ENCODE measurements around the gene TMEM163. TPM values are rescaled to one million over a fixed set of nuclear protein-coding genes. Genes with fewer than 3 reads are reported as not detected.

The TMEM163 gene
- total RNA-seq, 1 experiment from 2014 or later = 0.94 TPM

DNA sequence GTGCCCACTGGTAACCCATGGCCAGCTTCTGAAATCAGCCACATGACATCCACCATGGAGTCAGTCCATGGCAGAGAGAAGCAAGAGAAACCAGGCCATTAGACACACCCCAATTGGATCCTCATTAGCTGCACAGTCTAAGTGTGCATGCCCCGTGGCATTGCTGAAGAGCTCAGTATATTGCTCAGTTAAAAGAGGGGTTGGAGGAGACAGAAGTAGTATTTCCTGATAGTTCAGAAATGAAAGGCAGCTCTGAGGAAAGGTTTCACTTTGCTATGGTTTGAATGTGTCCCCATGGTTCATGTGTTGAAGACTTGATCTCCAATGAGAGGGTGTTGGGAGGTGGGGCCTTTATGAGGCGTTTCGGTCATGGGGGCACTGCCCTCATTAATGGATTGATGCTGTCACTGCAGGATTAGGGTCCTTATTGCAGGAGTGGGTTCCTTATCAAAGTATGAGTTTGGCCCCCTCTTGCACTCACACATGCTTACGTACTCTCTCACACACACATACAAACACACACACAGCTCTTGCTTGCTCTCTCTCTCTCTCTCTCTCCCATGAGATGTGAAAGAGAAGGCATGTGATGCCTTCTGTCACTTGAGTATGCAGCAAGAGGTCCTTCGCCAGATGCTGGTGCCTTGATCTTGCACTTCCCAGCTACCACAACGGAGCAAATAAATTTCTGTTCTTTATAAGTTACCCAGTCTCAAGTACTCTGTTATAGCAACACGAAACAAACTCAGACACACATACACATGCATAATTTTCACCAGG lies 58.0 kb downstream of the TMEM163 start (continued):
- TF ChIP-seq, protein P1, sequence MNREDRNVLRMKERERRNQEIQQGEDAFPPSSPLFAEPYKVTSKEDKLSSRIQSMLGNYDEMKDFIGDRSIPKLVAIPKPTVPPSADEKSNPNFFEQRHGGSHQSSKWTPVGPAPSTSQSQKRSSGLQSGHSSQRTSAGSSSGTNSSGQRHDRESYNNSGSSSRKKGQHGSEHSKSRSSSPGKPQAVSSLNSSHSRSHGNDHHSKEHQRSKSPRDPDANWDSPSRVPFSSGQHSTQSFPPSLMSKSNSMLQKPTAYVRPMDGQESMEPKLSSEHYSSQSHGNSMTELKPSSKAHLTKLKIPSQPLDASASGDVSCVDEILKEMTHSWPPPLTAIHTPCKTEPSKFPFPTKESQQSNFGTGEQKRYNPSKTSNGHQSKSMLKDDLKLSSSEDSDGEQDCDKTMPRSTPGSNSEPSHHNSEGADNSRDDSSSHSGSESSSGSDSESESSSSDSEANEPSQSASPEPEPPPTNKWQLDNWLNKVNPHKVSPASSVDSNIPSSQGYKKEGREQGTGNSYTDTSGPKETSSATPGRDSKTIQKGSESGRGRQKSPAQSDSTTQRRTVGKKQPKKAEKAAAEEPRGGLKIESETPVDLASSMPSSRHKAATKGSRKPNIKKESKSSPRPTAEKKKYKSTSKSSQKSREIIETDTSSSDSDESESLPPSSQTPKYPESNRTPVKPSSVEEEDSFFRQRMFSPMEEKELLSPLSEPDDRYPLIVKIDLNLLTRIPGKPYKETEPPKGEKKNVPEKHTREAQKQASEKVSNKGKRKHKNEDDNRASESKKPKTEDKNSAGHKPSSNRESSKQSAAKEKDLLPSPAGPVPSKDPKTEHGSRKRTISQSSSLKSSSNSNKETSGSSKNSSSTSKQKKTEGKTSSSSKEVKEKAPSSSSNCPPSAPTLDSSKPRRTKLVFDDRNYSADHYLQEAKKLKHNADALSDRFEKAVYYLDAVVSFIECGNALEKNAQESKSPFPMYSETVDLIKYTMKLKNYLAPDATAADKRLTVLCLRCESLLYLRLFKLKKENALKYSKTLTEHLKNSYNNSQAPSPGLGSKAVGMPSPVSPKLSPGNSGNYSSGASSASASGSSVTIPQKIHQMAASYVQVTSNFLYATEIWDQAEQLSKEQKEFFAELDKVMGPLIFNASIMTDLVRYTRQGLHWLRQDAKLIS (CRISPR knock-in tag; IDR thresholded peaks at IDR 0.05; ENCODE audit: borderline replicate concordance) = no peak
- TF ChIP-seq, protein P2, sequence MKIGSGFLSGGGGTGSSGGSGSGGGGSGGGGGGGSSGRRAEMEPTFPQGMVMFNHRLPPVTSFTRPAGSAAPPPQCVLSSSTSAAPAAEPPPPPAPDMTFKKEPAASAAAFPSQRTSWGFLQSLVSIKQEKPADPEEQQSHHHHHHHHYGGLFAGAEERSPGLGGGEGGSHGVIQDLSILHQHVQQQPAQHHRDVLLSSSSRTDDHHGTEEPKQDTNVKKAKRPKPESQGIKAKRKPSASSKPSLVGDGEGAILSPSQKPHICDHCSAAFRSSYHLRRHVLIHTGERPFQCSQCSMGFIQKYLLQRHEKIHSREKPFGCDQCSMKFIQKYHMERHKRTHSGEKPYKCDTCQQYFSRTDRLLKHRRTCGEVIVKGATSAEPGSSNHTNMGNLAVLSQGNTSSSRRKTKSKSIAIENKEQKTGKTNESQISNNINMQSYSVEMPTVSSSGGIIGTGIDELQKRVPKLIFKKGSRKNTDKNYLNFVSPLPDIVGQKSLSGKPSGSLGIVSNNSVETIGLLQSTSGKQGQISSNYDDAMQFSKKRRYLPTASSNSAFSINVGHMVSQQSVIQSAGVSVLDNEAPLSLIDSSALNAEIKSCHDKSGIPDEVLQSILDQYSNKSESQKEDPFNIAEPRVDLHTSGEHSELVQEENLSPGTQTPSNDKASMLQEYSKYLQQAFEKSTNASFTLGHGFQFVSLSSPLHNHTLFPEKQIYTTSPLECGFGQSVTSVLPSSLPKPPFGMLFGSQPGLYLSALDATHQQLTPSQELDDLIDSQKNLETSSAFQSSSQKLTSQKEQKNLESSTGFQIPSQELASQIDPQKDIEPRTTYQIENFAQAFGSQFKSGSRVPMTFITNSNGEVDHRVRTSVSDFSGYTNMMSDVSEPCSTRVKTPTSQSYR (CRISPR knock-in tag; IDR thresholded peaks at IDR 0.05) = no peak
- no peak for TF ChIP-seq GTF2I (CRISPR knock-in tag; conservative IDR thresholded peaks at IDR 0.05)
- TF ChIP-seq RELA (CRISPR knock-in tag; IDR thresholded peaks at IDR 0.05; ENCODE audit: borderline replicate concordance) = no peak
- TF ChIP-seq, protein P3, sequence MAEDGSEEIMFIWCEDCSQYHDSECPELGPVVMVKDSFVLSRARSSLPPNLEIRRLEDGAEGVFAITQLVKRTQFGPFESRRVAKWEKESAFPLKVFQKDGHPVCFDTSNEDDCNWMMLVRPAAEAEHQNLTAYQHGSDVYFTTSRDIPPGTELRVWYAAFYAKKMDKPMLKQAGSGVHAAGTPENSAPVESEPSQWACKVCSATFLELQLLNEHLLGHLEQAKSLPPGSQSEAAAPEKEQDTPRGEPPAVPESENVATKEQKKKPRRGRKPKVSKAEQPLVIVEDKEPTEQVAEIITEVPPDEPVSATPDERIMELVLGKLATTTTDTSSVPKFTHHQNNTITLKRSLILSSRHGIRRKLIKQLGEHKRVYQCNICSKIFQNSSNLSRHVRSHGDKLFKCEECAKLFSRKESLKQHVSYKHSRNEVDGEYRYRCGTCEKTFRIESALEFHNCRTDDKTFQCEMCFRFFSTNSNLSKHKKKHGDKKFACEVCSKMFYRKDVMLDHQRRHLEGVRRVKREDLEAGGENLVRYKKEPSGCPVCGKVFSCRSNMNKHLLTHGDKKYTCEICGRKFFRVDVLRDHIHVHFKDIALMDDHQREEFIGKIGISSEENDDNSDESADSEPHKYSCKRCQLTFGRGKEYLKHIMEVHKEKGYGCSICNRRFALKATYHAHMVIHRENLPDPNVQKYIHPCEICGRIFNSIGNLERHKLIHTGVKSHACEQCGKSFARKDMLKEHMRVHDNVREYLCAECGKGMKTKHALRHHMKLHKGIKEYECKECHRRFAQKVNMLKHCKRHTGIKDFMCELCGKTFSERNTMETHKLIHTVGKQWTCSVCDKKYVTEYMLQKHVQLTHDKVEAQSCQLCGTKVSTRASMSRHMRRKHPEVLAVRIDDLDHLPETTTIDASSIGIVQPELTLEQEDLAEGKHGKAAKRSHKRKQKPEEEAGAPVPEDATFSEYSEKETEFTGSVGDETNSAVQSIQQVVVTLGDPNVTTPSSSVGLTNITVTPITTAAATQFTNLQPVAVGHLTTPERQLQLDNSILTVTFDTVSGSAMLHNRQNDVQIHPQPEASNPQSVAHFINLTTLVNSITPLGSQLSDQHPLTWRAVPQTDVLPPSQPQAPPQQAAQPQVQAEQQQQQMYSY (CRISPR knock-in tag; IDR thresholded peaks at IDR 0.05) = no peak
- TF ChIP-seq ESRRA (CRISPR knock-in tag; IDR thresholded peaks at IDR 0.05; ENCODE audit: borderline replicate concordance) = no peak
- TF ChIP-seq, protein P4, sequence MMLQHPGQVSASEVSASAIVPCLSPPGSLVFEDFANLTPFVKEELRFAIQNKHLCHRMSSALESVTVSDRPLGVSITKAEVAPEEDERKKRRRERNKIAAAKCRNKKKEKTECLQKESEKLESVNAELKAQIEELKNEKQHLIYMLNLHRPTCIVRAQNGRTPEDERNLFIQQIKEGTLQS (CRISPR knock-in tag; conservative IDR thresholded peaks at IDR 0.05) = no peak
- TF ChIP-seq, protein P5, sequence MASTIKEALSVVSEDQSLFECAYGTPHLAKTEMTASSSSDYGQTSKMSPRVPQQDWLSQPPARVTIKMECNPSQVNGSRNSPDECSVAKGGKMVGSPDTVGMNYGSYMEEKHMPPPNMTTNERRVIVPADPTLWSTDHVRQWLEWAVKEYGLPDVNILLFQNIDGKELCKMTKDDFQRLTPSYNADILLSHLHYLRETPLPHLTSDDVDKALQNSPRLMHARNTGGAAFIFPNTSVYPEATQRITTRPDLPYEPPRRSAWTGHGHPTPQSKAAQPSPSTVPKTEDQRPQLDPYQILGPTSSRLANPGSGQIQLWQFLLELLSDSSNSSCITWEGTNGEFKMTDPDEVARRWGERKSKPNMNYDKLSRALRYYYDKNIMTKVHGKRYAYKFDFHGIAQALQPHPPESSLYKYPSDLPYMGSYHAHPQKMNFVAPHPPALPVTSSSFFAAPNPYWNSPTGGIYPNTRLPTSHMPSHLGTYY (CRISPR knock-in tag; IDR thresholded peaks at IDR 0.05) = no peak

DNA sequence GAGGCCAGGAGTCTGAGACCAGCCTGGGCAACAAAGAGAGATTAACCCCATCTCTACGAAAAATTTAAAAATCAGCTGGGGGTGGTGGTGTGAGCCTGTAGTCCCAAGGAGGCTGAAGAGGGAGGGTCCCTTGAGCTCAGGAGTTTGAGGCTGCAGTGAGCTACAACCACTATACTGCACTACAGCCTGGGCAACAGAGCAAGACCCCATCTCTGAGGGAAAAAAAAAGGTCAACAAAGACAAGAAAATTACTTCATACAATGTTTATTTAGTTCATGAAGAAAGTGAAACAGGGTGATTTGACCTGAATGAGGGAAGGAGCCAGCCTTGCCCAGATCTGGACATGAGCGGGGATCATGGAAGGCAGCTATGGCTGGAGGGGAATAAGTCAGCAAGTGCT lies 59.1 kb downstream of the TMEM163 start:
- Mint-ChIP-seq H3K4me1 (peaks cover 18% of the 10 kb centered on the region), H3K36me3 (peaks cover 14% of the 10 kb centered on the region), H3K4me3 (no peak overlapping the region), H3K27ac (no peak overlapping the region), H3K27me3 (ENCODE audit: low read depth) (no peaks in the 10 kb centered on the region), H3K9me3 (peaks cover 19% of the 10 kb centered on the region)
- DNase-seq (ENCODE audit: low spot score) (no peak), ATAC-seq (no peak)
- ChIA-PET POLR2A (no interaction called here), CTCF (interaction anchor here (1.4 kb wide), 1 partner anchor 190 kb away, joined by 3 read pairs; no protein-coding TSS in a partner anchor)
- TF ChIP-seq ZNF121 (CRISPR knock-in tag; IDR thresholded peaks at IDR 0.05) (peak; percentile 58; the same call in 1 of the 2 replicates), TP53 (CRISPR knock-in tag; IDR thresholded peaks at IDR 0.05) (no peak), GTF2I (CRISPR knock-in tag; conservative IDR thresholded peaks at IDR 0.05) (no peak)
- TF ChIP-seq, protein P6, sequence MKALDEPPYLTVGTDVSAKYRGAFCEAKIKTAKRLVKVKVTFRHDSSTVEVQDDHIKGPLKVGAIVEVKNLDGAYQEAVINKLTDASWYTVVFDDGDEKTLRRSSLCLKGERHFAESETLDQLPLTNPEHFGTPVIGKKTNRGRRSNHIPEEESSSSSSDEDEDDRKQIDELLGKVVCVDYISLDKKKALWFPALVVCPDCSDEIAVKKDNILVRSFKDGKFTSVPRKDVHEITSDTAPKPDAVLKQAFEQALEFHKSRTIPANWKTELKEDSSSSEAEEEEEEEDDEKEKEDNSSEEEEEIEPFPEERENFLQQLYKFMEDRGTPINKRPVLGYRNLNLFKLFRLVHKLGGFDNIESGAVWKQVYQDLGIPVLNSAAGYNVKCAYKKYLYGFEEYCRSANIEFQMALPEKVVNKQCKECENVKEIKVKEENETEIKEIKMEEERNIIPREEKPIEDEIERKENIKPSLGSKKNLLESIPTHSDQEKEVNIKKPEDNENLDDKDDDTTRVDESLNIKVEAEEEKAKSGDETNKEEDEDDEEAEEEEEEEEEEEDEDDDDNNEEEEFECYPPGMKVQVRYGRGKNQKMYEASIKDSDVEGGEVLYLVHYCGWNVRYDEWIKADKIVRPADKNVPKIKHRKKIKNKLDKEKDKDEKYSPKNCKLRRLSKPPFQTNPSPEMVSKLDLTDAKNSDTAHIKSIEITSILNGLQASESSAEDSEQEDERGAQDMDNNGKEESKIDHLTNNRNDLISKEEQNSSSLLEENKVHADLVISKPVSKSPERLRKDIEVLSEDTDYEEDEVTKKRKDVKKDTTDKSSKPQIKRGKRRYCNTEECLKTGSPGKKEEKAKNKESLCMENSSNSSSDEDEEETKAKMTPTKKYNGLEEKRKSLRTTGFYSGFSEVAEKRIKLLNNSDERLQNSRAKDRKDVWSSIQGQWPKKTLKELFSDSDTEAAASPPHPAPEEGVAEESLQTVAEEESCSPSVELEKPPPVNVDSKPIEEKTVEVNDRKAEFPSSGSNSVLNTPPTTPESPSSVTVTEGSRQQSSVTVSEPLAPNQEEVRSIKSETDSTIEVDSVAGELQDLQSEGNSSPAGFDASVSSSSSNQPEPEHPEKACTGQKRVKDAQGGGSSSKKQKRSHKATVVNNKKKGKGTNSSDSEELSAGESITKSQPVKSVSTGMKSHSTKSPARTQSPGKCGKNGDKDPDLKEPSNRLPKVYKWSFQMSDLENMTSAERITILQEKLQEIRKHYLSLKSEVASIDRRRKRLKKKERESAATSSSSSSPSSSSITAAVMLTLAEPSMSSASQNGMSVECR (CRISPR knock-in tag; IDR thresholded peaks at IDR 0.05; ENCODE audit: borderline replicate concordance) = no peak
- TF ChIP-seq, protein P7, sequence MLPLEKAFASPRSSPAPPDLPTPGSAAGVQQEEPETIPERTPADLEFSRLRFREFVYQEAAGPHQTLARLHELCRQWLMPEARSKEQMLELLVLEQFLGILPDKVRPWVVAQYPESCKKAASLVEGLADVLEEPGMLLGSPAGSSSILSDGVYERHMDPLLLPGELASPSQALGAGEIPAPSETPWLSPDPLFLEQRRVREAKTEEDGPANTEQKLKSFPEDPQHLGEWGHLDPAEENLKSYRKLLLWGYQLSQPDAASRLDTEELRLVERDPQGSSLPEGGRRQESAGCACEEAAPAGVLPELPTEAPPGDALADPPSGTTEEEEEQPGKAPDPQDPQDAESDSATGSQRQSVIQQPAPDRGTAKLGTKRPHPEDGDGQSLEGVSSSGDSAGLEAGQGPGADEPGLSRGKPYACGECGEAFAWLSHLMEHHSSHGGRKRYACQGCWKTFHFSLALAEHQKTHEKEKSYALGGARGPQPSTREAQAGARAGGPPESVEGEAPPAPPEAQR (CRISPR knock-in tag; IDR thresholded peaks at IDR 0.05) = no peak
- TF ChIP-seq, protein P8, sequence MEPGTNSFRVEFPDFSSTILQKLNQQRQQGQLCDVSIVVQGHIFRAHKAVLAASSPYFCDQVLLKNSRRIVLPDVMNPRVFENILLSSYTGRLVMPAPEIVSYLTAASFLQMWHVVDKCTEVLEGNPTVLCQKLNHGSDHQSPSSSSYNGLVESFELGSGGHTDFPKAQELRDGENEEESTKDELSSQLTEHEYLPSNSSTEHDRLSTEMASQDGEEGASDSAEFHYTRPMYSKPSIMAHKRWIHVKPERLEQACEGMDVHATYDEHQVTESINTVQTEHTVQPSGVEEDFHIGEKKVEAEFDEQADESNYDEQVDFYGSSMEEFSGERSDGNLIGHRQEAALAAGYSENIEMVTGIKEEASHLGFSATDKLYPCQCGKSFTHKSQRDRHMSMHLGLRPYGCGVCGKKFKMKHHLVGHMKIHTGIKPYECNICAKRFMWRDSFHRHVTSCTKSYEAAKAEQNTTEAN (CRISPR knock-in tag; IDR thresholded peaks at IDR 0.05) = no peak

Data from WTC11 (cell line).